GM21619 (cell line): Measurements from ENCODE around the gene SLC2A8.

ENCODE experiments used
- ATAC-seq: cut with Tn5 transposase; IDR thresholded peaks from one replicate; pipeline ENCODE4 v1.9.1; 2021; ENCODE audit not compliant: unreplicated experiment

The SLC2A8 gene

GRCh38 chr9:127452691-127453090, 55.7 kb downstream of the SLC2A8 start:
- ATAC-seq, result no peak

DNA sequence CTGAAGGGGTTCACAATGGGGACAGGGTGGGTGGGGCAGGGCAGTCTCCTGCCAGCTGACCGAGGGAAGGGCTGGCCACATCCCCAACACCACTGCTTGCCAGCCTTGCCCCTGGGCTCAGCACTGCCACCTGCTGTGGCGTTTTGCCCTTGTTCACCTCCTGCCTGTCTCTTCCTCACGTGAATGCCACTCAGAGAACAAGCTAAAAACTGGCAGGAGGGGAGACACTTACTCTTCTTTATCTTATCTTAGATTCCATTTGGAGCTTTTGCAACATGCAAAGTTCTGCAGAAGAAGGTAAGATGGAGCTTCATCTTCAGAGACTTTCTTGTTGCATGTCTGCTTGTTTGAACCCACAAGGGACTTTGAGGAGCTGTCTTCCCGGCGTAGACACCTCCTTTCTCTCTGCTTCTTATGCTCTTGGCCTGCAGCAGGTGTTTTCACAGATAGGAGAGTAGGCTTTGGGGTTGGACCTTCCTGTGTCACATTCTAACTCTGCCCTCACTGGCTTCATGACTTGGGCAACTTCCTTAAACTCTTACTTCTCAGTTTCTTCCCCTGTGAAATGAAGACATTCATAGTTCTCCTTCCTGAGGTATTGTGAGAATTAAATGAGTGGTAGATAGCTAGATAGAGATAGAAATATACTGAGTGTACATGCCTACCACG, 58.5 kb downstream of the SLC2A8 start:
- ATAC-seq, result no peak

DNA sequence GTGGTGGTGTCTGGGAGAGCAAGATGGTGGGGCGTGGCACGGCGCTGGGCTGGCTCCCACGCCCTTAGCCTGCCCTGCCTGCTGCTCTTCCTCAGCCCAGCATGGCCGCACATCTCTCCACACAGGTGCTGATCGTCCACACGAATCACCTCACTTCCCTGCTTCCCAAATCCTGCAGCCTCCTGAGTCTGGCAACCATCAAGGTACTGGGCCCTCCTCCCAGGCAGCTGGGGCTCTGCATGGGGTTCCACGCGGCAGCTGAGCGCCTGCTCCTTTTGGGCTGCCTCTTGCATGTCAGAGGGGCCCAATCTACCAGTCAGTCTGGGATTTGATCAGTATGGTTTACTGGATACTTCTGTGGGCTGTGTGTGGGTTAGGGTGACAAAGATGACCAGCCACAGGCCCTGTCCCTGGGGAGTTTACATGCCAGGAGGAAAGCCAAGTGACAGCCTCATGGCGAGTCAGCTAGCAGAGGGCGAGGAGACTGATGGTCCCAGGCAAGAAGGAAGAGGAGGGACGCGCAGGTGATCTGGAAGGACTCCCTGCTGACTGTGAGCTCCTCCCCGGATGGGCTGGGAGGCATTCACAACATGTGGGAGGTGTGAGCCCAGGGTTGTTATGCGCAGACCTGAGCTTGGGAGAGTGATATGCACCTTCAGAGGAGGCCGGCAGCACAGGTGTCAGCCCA, 60.4 kb downstream of the SLC2A8 start:
- ATAC-seq, result no peak
